H1 (cell line): ENCODE measurements around the gene GRIP2. TPM values are rescaled to one million over a fixed set of nuclear protein-coding genes. Genes with fewer than 3 reads are reported as not detected.

Source experiments
- CBX5 ChIP-seq: fragments of 300-800, 300-1000 bp; sonication (generic); IDR thresholded peaks from 2 replicates; pipeline ENCODE4 v1.7.1; 2016; ENCODE audit warnings: antibody characterized with exemption, low read length, low read depth
- CHD2 ChIP-seq: IDR thresholded peaks from 2 replicates; pipeline ENCODE4 v1.6.1; 2012; ENCODE audit warnings: low read length, improper control_type of control experiment
- EZH2 ChIP-seq: fragments of 200-600 bp; sonication (generic); IDR thresholded peaks from 2 replicates; pipeline ENCODE4 v1.7.1; 2012; ENCODE audit warnings: low read depth, mild to moderate bottlenecking, moderate library complexity, low read length, inconsistent platforms; ENCODE audit not compliant: severe bottlenecking
- SP2 ChIP-seq: IDR thresholded peaks from 2 replicates; pipeline ENCODE4 v1.6.1; 2012; ENCODE audit warnings: mild to moderate bottlenecking, low read length, inconsistent platforms
- YY1 ChIP-seq: IDR thresholded peaks from 2 replicates; pipeline ENCODE4 v1.6.1; 2011; ENCODE audit warnings: low read depth, mild to moderate bottlenecking, low read length
- polyA plus RNA-seq, 7 experiments: library from polyadenylated mRNA; depleted of rRNA in 3 of 7; stranded (reverse) in 5 of 7; unstranded in 2 of 7; fragments of >200 nt in 5 of 7; fragments of 200-250 nt in 2 of 7; gene quantifications; 1 replicate in 5 of 7; 2 replicates in 1 of 7; 4 replicates in 1 of 7; pipeline versions ENCODE4 v1.2.1 to v1.2.3, GENCODE V29; 2011 to 2013; ENCODE audit warnings: missing spikeins in 2 of 7, mixed read lengths in 2 of 7
- total RNA-seq: library from RNA; stranded (reverse); fragmentation: NEBNext Ultra II Directional; extraction: Animal tissue kit (Norgen Biotek cat#: 25700); gene quantifications from 2 replicates; pipeline ENCODE4 v1.2.1, GENCODE V29; 2021

Gene GRIP2
- total and polyA plus RNA-seq, 2 of the 8 experiments (the other 6 are each of a cell fraction or from before 2014, with no cell fraction given): 2.5 to 6.4 TPM

- TF ChIP-seq SP2: no peak
- TF ChIP-seq CHD2: no peak
- TF ChIP-seq CBX5: no peak
- TF ChIP-seq YY1: no peak
- TF ChIP-seq EZH2: no peak
Observed at GRCh38 chr3:14535616-14536015, 4.5 kb downstream of the GRIP2 start (continued).
